ENCODE data around the gene MOSMO. TPM values are rescaled to one million over a fixed set of nuclear protein-coding genes. Genes with fewer than 3 reads are reported as not detected.

Gene MOSMO
- total RNA-seq, 1 donor from 2014 or later, result 7.2 TPM

DNA sequence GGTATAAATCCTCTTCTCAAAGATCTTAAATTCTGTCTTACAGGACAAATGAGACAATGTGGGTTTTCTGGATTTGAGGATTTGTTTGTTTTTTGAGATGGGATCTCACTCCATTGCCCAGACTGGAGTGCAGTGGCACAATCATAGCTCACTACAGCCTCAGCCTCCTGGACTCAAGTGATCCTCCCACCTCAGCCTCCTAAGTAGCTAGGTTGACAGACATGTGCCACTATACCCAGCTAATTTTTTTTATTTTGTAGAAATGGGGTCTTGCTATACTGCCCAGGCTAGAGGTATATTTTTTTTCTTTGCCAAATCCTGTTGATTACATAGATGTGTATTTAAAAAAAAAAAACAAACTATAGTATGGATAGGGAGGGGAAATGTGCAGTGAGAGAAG, 122.6 kb downstream of the MOSMO start:
- ATAC-seq, result no peak
- no peak for DNase-seq (ENCODE audit: low spot score)

DNA sequence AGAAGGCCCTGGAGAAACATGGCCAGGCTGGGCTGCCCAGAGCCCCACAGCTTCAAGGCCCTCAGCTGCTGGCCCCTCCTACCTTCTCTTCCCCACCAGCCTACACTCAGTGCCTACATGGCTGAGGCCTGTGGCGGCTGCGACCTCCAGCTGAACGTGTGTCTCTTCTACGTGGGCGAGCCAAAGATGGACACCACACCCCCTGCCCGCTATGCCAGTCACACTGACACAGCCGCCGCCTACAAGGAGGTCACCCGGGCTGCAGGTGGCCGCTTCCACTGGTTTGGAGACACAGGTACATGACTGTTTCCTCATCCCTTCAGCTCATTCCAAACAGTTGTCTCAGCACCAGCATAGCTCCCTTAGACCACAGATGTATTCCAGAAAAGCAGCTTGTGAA, 124.9 kb downstream of the MOSMO start:
- no peak for ATAC-seq
- DNase-seq (ENCODE audit: low spot score), result no peak

Other genes starting within 250 kb of the MOSMO start
- 58.3 TPM for gene NPIPB4, start 150.4 kb upstream of the MOSMO start, total RNA-seq
- gene UQCRC2, start 54.8 kb upstream of the MOSMO start, total RNA-seq, result 203 TPM
- not detected for gene PDZD9, start 7.0 kb upstream of the MOSMO start, total RNA-seq
- 0.08 TPM for gene VWA3A, start 84.4 kb downstream of the MOSMO start, total RNA-seq
- gene SDR42E2, start 154.4 kb downstream of the MOSMO start, total RNA-seq, result not detected
- 17.7 TPM for gene EEF2K, start 198.2 kb downstream of the MOSMO start, total RNA-seq

Data from left lobe of liver (tissue), 2 donors.